Activated CD8-positive, alpha-beta memory T cell treated with anti-CD3 and anti-CD28 coated beads, Interleukin-2, amount 10 ng/mL, durations not matched to agents 7 days and 5 days (primary cell): ENCODE data around the gene WASL. TPM values are rescaled to one million over a fixed set of nuclear protein-coding genes. Genes with fewer than 3 reads are reported as not detected.

Experiments used
- ATAC-seq: fragments of 150-1000 bp; cut with Tn5 transposase; one replicate; pipeline ENCODE4 v1.10.0; 2021; ENCODE audit warnings: moderate library complexity
- CTCF ChIA-PET: fragments of 350-600 bp; sonication (Branson Sonifier 250); formaldehyde crosslinking; loops from one replicate; lab custom pipeline; 2021; ENCODE audit warnings: antibody characterized with exemption; lab: Charles Lee
- DNase-seq: peaks from one replicate; pipeline ENCODE4 v3.0.0-alpha.2; 2020
- H3K27ac Mint-ChIP-seq: one replicate; pipeline ENCODE4 v1.8.0; 2021; ENCODE audit warnings: mild to moderate bottlenecking, mixed read lengths
- H3K27me3 Mint-ChIP-seq: one replicate; pipeline ENCODE4 v1.8.0; 2021; ENCODE audit warnings: mixed read lengths
- H3K36me3 Mint-ChIP-seq: one replicate; pipeline ENCODE4 v1.8.0; 2021; ENCODE audit warnings: mild to moderate bottlenecking, mixed read lengths
- H3K4me1 Mint-ChIP-seq: one replicate; pipeline ENCODE4 v1.8.0; 2021; ENCODE audit warnings: mixed read lengths
- H3K4me3 Mint-ChIP-seq: one replicate; pipeline ENCODE4 v1.8.0; 2021; ENCODE audit warnings: mild to moderate bottlenecking, moderate library complexity, mixed read lengths
- H3K9me3 Mint-ChIP-seq: one replicate; pipeline ENCODE4 v1.8.0; 2022; ENCODE audit warnings: low read depth, mixed read lengths
- total RNA-seq, 2 experiments: library from RNA; stranded (reverse); gene quantifications; one replicate each; pipeline ENCODE4 v1.2.3, GENCODE V29; 2021

Gene WASL
- total RNA-seq, 2 experiments from 2014 or later, result 7.6 to 7.8 TPM

DNA sequence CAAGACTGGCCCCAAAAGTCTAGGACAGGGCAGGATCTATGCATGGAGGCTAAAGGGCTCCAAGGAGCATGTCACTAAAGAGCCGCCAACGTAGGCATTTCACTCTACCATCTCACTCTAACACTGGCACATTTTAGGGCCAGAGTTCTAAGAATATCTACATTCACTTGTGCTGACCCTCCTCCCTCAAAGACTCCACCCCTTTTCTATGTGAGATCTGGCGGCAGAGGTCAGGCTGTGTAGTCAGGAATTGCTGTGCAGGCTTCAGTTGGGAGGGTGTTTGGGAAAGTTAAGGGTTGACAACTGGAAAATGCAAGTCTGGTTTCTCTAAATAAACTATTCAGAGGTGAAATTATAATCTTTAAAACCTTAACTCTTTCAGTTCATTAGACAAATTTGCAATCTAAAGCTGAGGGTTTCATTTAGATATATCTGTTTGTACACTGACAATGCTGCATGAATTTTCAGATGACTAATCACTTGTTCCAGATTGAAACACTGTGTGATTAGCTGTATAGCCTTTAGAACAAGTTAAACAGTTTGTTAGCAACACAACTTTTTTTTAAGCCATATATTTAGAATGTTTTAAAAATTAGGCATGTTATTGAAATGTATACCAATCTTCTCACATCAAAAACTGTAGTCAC, 74.9 kb downstream of the WASL start:
- ATAC-seq, result no peak
- Mint-ChIP-seq H3K27me3 (no peaks in the 10 kb centered on the region), H3K4me1 (no peaks in the 10 kb centered on the region), H3K36me3 (no peaks in the 10 kb centered on the region), H3K9me3 (no peaks in the 10 kb centered on the region), H3K27ac (no peak overlapping the region), H3K4me3 (no peak overlapping the region)
- CTCF ChIA-PET, result interaction anchor here (0.7 kb wide), 1 partner anchor 9 kb away, joined by 4 read pairs; no protein-coding TSS in a partner anchor
- no peak for DNase-seq

DNA sequence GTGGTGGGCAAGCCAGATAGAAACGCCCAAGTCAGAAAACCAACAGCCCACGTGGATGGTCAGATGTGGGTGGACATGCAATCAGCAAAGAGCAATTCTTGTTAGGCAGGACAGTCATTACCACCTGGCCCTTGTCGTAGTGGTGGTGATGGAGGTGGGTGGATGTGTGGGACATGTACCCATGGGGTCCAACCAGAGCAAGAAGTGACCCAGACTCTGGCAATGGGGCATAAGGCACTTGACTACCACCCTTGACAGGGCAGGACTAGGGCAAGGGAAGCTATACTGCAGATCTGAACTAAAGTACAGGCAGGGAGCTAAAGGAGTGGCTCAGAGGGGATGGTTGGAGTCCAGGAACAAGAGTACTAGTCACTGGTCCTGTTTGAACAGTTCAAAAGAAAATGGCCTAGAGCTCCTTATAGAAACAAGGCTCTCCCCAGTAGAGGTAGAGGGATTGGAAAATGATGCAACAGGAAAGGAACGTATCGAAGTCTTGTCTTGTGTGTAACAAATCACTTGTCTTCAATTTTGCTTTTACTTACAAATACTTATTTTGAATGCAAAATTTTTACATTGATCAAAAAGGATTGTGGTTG, 75.6 kb downstream of the WASL start:
- H3K27me3 Mint-ChIP-seq, result no peaks in the 10 kb centered on the region
- no peak overlapping the region for H3K4me3 Mint-ChIP-seq
- CTCF ChIA-PET, result no interaction called here
- H3K27ac Mint-ChIP-seq, result no peak overlapping the region
- no peak for ATAC-seq
- no peaks in the 10 kb centered on the region for H3K9me3 Mint-ChIP-seq
- no peaks in the 10 kb centered on the region for H3K4me1 Mint-ChIP-seq
- no peak for DNase-seq
- no peaks in the 10 kb centered on the region for H3K36me3 Mint-ChIP-seq

DNA sequence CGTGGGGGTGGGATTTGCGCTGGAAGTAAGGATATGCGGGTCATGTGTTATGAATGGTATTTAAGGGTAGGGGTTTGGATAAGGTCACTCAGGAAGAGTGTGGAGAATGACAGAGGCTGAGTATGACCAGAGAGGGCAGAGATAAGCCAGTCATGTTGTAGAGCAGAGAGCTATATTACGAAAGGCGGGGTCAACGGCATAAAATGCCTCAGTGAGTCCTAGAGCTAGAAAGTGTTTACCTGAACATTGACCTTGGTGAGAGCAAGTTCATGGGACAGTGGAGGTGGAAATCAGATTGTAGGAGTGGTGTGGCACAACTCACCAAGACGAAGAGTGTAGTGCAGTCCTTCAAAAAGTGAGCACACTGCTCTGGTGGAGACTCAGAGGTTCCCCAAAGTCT, 79.3 kb downstream of the WASL start:
- no peak for ATAC-seq
- Mint-ChIP-seq H3K4me1 (no peaks in the 10 kb centered on the region), H3K36me3 (no peaks in the 10 kb centered on the region), H3K9me3 (no peaks in the 10 kb centered on the region), H3K4me3 (no peak overlapping the region), H3K27me3 (peaks cover 11% of the 10 kb centered on the region), H3K27ac (no peak overlapping the region)
- no peak for DNase-seq
- CTCF ChIA-PET, result no interaction called here

DNA sequence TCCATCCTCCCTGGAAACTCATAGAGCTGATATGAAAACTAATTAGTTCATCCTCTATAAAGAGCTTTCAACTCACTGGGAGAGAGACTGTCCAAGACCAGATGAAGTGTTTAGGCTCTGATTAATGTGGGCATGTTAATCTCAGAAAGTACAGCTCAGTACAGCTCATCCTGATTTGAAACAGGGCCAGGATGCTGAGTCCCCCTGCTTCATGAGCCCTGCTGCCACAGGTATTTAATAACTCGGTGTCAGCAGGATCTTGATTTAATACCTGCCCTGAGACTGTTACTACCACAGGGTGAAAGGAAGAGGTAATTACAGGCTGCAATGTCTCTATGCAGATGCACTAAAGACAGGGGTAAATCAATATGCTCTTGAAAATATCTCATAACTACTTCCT, 82.3 kb downstream of the WASL start:
- H3K27ac Mint-ChIP-seq, result no peak overlapping the region
- no peaks in the 10 kb centered on the region for H3K36me3 Mint-ChIP-seq
- no peak overlapping the region for H3K4me3 Mint-ChIP-seq
- H3K27me3 Mint-ChIP-seq, result peaks cover 28% of the 10 kb centered on the region
- no peaks in the 10 kb centered on the region for H3K4me1 Mint-ChIP-seq
- no peaks in the 10 kb centered on the region for H3K9me3 Mint-ChIP-seq
- CTCF ChIA-PET, result no interaction called here
- ATAC-seq (no peak), DNase-seq (no peak)

DNA sequence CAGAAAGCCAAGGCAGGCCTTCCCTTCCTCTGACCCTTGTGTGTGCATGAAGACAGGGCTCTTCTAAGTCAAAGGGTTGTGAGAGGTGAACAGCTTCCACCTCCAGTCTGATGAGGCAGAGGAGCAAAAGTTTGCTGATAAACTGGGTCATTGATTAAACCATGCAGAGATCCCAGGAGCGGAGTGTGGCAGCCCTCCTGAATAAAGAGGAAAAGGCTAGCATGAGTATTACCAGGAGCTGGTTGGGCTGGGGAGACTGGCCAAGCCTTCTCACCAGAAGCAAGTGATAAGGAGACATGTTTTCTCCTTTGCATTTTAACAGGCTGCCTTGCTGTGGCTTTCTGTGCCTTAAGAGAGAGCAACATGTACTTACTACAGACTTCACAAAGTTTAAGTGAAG, 82.9 kb downstream of the WASL start:
- Mint-ChIP-seq H3K27ac (no peak overlapping the region), H3K4me3 (no peak overlapping the region), H3K36me3 (no peaks in the 10 kb centered on the region), H3K27me3 (peaks cover 31% of the 10 kb centered on the region), H3K4me1 (no peaks in the 10 kb centered on the region), H3K9me3 (no peaks in the 10 kb centered on the region)
- DNase-seq, result no peak
- CTCF ChIA-PET, result no interaction called here
- no peak for ATAC-seq

DNA sequence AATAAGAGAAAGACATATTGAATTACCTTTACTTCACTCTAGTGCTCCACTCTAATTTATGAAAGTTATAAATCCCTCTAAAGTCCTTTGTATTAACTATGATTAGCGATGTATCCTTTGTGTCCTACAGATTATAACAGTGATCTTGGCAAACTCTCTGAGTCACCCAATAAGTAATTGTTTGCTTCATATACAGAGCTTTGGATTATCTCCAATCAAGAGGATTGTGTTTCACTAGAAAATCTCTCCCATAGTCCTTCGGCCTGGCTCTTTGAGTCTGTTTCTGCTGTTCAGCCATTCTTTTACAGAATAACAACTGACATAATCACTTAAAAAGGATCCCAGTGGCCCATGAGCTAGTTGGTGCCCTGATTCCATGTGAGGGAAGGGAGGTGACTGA, 83.6 kb downstream of the WASL start:
- no peak overlapping the region for H3K4me3 Mint-ChIP-seq
- no peaks in the 10 kb centered on the region for H3K9me3 Mint-ChIP-seq
- H3K27me3 Mint-ChIP-seq, result peaks cover 35% of the 10 kb centered on the region
- no peak for ATAC-seq
- no peak overlapping the region for H3K27ac Mint-ChIP-seq
- H3K36me3 Mint-ChIP-seq, result no peaks in the 10 kb centered on the region
- CTCF ChIA-PET, result interaction anchor here (1.0 to 1.2 kb wide), 2 partner anchors 17 to 200 kb away, joined by 3 read pairs; no protein-coding TSS in a partner anchor
- no peaks in the 10 kb centered on the region for H3K4me1 Mint-ChIP-seq
- no peak for DNase-seq

DNA sequence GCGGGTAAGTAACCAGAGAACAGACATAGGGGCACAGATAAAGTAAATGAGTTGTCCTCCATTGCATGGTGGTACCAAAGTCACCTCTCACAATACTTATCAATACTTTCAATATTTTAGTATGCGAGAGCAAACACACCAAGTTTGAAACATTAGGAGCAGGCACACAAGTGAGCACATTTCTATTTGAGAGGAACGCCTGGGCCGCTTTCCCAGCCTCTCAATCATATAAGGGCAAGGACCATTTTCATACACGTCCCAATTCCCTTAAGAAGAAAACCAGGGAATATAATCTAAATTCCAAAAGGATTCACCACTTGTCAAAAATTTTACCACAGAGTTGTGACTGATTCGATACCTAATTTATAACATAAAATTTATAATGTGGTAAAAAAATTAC, 85.6 kb downstream of the WASL start:
- CTCF ChIA-PET, result no interaction called here
- no peak overlapping the region for H3K4me3 Mint-ChIP-seq
- H3K27me3 Mint-ChIP-seq, result peaks cover 38% of the 10 kb centered on the region

DNA sequence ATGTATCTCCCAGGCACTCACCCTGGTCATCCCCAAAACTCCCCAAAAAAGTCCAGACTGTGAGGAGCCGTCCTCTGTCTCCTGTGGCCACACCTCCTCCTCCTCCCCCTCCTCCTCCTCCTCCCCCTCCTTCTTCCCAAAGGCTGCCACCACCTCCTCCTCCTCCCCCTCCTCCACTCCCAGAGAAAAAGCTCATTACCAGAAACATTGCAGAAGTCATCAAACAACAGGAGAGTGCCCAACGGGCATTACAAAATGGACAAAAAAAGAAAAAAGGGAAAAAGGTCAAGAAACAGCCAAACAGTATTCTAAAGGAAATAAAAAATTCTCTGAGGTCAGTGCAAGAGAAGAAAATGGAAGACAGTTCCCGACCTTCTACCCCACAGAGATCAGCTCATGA, 86.0 kb downstream of the WASL start:
- DNase-seq, result no peak
- no peaks in the 10 kb centered on the region for H3K36me3 Mint-ChIP-seq
- peaks cover 38% of the 10 kb centered on the region for H3K27me3 Mint-ChIP-seq
- CTCF ChIA-PET, result no interaction called here
- no peak overlapping the region for H3K27ac Mint-ChIP-seq
- no peak for ATAC-seq
- no peaks in the 10 kb centered on the region for H3K9me3 Mint-ChIP-seq
- no peaks in the 10 kb centered on the region for H3K4me1 Mint-ChIP-seq
- no peak overlapping the region for H3K4me3 Mint-ChIP-seq

More for the DNA sequence above, 85.6 kb downstream of the WASL start:
- Mint-ChIP-seq H3K36me3 (no peaks in the 10 kb centered on the region), H3K4me1 (no peaks in the 10 kb centered on the region), H3K27ac (no peak overlapping the region), H3K9me3 (no peaks in the 10 kb centered on the region)
- no peak for DNase-seq
- ATAC-seq, result no peak

DNA sequence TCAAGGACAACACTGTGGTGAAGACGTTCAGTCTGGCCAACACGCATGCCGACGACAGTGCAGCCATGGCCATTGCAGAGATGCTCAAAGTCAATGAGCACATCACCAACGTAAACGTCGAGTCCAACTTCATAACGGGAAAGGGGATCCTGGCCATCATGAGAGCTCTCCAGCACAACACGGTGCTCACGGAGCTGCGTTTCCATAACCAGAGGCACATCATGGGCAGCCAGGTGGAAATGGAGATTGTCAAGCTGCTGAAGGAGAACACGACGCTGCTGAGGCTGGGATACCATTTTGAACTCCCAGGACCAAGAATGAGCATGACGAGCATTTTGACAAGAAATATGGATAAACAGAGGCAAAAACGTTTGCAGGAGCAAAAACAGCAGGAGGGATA, 86.5 kb downstream of the WASL start:
- ATAC-seq, result no peak

DNA sequence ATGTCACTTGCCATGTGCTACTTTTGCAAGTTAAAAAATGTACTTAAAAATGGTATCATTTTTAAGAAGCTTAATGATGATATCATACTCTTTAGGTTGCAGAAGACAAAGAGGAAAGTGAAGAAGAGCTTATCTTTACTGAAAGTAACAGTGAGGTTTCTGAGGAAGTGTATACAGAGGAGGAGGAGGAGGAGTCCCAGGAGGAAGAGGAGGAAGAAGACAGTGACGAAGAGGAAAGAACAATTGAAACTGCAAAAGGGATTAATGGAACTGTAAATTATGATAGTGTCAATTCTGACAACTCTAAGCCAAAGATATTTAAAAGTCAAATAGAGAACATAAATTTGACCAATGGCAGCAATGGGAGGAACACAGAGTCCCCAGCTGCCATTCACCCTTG, 87.0 kb downstream of the WASL start:
- ATAC-seq (no peak), DNase-seq (no peak)
- CTCF ChIA-PET, result interaction anchor here (1.4 kb wide), 1 partner anchor 204 kb away, joined by 4 read pairs; no protein-coding TSS in a partner anchor
- Mint-ChIP-seq H3K27ac (no peak overlapping the region), H3K36me3 (no peaks in the 10 kb centered on the region), H3K4me3 (no peak overlapping the region), H3K4me1 (no peaks in the 10 kb centered on the region), H3K27me3 (peaks cover 35% of the 10 kb centered on the region), H3K9me3 (no peaks in the 10 kb centered on the region)

More for the DNA sequence above, 86.5 kb downstream of the WASL start:
- Mint-ChIP-seq H3K27me3 (peaks cover 38% of the 10 kb centered on the region), H3K36me3 (no peaks in the 10 kb centered on the region), H3K9me3 (no peaks in the 10 kb centered on the region), H3K27ac (no peak overlapping the region), H3K4me1 (no peaks in the 10 kb centered on the region), H3K4me3 (no peak overlapping the region)
- CTCF ChIA-PET, result no interaction called here
- DNase-seq, result no peak

DNA sequence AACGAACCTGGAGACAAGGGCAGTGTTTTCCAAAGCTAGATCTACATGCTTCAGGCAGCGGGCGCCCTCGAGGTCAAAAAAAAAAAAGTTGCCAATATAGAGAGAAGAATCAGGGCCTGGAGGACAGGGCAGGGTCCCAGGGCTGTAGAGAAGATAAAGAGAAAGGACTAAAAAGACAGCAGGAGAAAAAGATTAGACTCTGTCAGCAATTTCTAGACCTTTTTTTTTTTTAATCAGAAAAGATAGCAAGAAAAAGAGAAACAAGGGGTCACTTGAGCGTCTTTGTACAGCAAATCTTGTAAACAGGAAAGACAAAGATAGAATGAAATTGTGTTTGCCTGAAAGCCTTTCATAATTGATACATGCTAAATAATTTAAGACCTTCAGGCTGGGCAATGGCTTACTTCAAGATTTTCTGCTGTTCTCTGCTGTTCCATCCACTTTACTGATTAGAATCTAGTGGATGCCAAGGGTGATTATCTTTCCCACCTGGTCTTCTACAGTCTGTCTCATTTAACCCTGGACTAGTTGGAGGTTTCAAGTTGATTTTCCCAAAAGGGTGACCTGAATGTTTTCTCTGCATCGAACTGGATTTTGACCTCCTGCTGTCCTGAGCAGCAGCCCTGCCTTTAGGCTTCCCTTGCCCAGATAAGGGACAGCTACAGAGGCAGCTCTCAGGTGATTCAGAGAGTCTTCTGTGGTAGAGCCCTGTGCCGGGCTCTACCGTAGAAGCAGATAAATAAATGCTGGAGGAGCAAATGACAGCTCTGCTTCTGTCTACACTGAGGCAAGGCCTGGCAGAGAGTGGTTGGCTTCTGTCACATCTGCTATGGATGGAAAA, 88.1 kb downstream of the WASL start:
- no peak overlapping the region for H3K4me3 Mint-ChIP-seq
- CTCF ChIA-PET, result interaction anchor here (1.4 kb wide), 1 partner anchor 205 kb away, joined by 4 read pairs; no protein-coding TSS in a partner anchor
- H3K9me3 Mint-ChIP-seq, result no peaks in the 10 kb centered on the region
- no peak overlapping the region for H3K27ac Mint-ChIP-seq
- no peaks in the 10 kb centered on the region for H3K4me1 Mint-ChIP-seq
- DNase-seq (no peak), ATAC-seq (no peak)
- peaks cover 33% of the 10 kb centered on the region for H3K27me3 Mint-ChIP-seq
- H3K36me3 Mint-ChIP-seq, result no peaks in the 10 kb centered on the region

DNA sequence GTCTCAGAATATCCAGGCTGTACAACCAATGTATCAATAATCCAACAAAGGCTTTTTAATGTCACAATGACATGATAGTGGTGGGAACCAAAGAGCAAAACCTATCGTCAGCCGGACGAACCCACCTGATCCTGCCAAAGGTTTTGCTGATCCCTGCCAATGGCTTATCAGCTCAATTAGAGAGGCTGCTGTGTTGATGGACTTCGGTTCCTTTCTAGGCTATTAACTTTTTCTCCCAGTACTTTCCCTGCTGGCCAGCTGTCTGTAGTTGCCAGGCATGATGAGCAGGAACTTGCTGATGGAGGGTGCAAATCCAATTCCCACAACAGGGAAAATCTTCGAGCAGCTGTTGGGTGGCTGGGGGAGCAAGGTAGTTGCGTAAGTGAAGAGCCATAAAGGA, 90.8 kb downstream of the WASL start:
- Mint-ChIP-seq H3K36me3 (no peaks in the 10 kb centered on the region), H3K4me1 (no peaks in the 10 kb centered on the region), H3K9me3 (no peaks in the 10 kb centered on the region), H3K27ac (no peak overlapping the region), H3K4me3 (no peak overlapping the region), H3K27me3 (peaks cover 19% of the 10 kb centered on the region)
- no peak for DNase-seq
- ATAC-seq, result no peak
- CTCF ChIA-PET, result no interaction called here

DNA sequence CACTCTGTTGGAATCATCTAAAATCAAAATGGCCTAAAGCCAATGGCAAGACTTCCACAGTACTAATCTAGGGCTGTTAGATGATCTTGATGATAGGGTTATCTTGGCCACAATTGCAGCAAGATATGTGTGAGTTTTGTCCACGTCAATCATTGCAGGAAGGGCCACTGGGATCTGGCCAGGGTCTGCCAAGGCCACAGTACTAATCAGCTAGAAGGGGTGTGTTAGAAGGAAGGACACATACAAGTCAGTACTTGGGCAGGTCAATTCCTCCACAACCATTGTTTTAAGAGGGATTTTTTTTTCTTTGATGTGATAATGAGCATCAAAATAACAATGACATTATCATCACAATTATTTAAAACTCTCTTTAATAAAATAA, 91.5 kb downstream of the WASL start:
- CTCF ChIA-PET, result interaction anchor here (0.6 kb wide), 1 partner anchor 9 kb away, joined by 3 read pairs; no protein-coding TSS in a partner anchor
- no peak overlapping the region for H3K4me3 Mint-ChIP-seq
- H3K4me1 Mint-ChIP-seq, result no peaks in the 10 kb centered on the region
- no peaks in the 10 kb centered on the region for H3K9me3 Mint-ChIP-seq
- H3K27ac Mint-ChIP-seq, result no peak overlapping the region
- H3K27me3 Mint-ChIP-seq, result peaks cover 12% of the 10 kb centered on the region
- DNase-seq (no peak), ATAC-seq (no peak)
- H3K36me3 Mint-ChIP-seq, result no peaks in the 10 kb centered on the region
